Esophagus muscularis mucosa (tissue), 4 donors: ENCODE results near the gene ZBBX. TPM values are rescaled to one million over a fixed set of nuclear protein-coding genes. Genes with fewer than 3 reads are reported as not detected.

Experiments
- DNase-seq: peaks from one replicate; pipeline ENCODE4 v3.0.0-alpha.2; 2017; ENCODE audit errors: extremely low spot score
- H3K27ac ChIP-seq, 4 donors: fragments of 200-600 bp; sonication (generic); replicated peaks in 1 of 4; 1 replicate in 3 of 4; 2 replicates in 1 of 4; pipeline ENCODE4 v1.5.1; 2016 to 2019; ENCODE audit warnings: mild to moderate bottlenecking in 1 of 4
- H3K27me3 ChIP-seq, 4 donors: fragments of 200-600 bp; sonication (generic); one replicate each; pipeline versions ENCODE4 v1.5.1 to v1.6.0; 2016 to 2019
- H3K36me3 ChIP-seq, 4 donors: fragments of 200-600 bp; sonication (generic); one replicate each; pipeline ENCODE4 v1.5.1; 2016 to 2019
- H3K4me1 ChIP-seq, 4 donors: fragments of 200-600 bp; sonication (generic); one replicate each; pipeline ENCODE4 v1.5.1; 2016 to 2019
- H3K4me3 ChIP-seq, 4 donors: fragments of 200-600 bp; sonication (generic); 1 replicate in 2 of 4; 2 replicates in 2 of 4; pipeline ENCODE4 v1.5.1; 2016 to 2019; ENCODE audit warnings: mild to moderate bottlenecking in 4 of 4, moderate library complexity in 1 of 4
- H3K9me3 ChIP-seq, 4 donors: fragments of 200-600 bp; sonication (generic); 1 replicate in 3 of 4; 2 replicates in 1 of 4; pipeline ENCODE4 v1.5.1; 2016 to 2019
- CTCF ChIP-seq, 3 experiments: fragments of 200-600 bp in 2 of 3; fragments of 450-650 bp in 1 of 3; sonication (generic) in 2 of 3; IDR thresholded peaks; one replicate each; pipeline ENCODE4 v1.5.1; 2017 to 2019; ENCODE audit warnings: antibody characterized with exemption in 3 of 3, mild to moderate bottlenecking in 2 of 3, moderate library complexity in 1 of 3
- EP300 ChIP-seq: sonication (generic); formaldehyde crosslinking; IDR thresholded peaks from one replicate; pipeline ENCODE4 v1.6.1; 2017; ENCODE audit warnings: antibody characterized with exemption
- POLR2A ChIP-seq: fragments of 450-650 bp; IDR thresholded peaks from one replicate; pipeline ENCODE4 v1.6.1; 2017; ENCODE audit warnings: antibody characterized with exemption, moderate library complexity, mild to moderate bottlenecking, low read depth
- POLR2AphosphoS5 ChIP-seq, 2 donors: sonication (generic); formaldehyde crosslinking; IDR thresholded peaks; one replicate each; pipeline ENCODE4 v1.6.1; 2017; ENCODE audit warnings: antibody characterized with exemption in 2 of 2
- WGBS: methylation state at CpG from one replicate; pipeline ENCODE4 v1.1.5; 2018; 5-methylcytosine and 5-hydroxymethylcytosine counted together
- intact Hi-C: fragments of 100-400 bp; cut with DNase I; formaldehyde crosslinking; loops from one replicate; pipeline ENCODE4 v1.15.1; 2023
- total RNA-seq, 4 donors: library from RNA; depleted of rRNA; stranded (reverse); fragments of >200 nt; gene quantifications; one replicate each; pipeline versions ENCODE4 v1.1.0 to v1.2.1, GENCODE V29; 2016

Gene ZBBX
- total RNA-seq, 4 donors from 2014 or later: 0.17 TPM; not detected in 3

- Histone ChIP-seq H3K27ac (no peak overlapping the region), H3K4me3 (no peak overlapping the region), H3K36me3 (no peaks in the 10 kb centered on the region), H3K9me3 (no peaks in the 10 kb centered on the region), H3K4me1 (no peaks in the 10 kb centered on the region), H3K27me3 (no peaks in the 10 kb centered on the region)
- WGBS: 25% methylated on average over 2 of the region's 2 CpGs
- TF ChIP-seq CTCF (IDR thresholded peaks at IDR 0.05) (peak; percentile 50 to 64 (median 53)), POLR2A (no peak)
- intact Hi-C loops: no loop called here
- DNase-seq: no peak
Observed at GRCh38 chr3:167350245-167350862, 29.7 kb downstream of the ZBBX start.

- Histone ChIP-seq H3K36me3 (no peaks in the 10 kb centered on the region), H3K27ac (no peak overlapping the region), H3K4me1 (no peaks in the 10 kb centered on the region), H3K4me3 (no peak overlapping the region), H3K9me3 (no peaks in the 10 kb centered on the region), H3K27me3 (no peaks in the 10 kb centered on the region)
- intact Hi-C loops: no loop called here
- TF ChIP-seq CTCF (IDR thresholded peaks at IDR 0.05) (no peak), POLR2AphosphoS5 (IDR thresholded peaks at IDR 0.05) (no peak), POLR2A (no peak), EP300 (no peak)
- DNase-seq: no peak
- 90% methylated on average over 1 of the region's 1 CpG for WGBS
Observed at GRCh38 chr3:167346171-167346570, 33.9 kb downstream of the ZBBX start.

- Histone ChIP-seq H3K4me1 (no peaks in the 10 kb centered on the region), H3K36me3 (no peaks in the 10 kb centered on the region), H3K9me3 (no peaks in the 10 kb centered on the region), H3K27me3 (no peaks in the 10 kb centered on the region), H3K27ac (no peak overlapping the region), H3K4me3 (no peak overlapping the region)
- intact Hi-C loops: no loop called here
- DNase-seq: no peak
- TF ChIP-seq POLR2AphosphoS5 (IDR thresholded peaks at IDR 0.05): no peak
- TF ChIP-seq CTCF (IDR thresholded peaks at IDR 0.05): no peak
- no peak for TF ChIP-seq POLR2A
- WGBS: 76% methylated on average over 5 of the region's 5 CpGs
Observed at GRCh38 chr3:167330993-167331785, 48.9 kb downstream of the ZBBX start.

- Histone ChIP-seq H3K27ac (no peak overlapping the region), H3K4me1 (no peaks in the 10 kb centered on the region), H3K36me3 (no peaks in the 10 kb centered on the region), H3K4me3 (no peak overlapping the region), H3K27me3 (no peaks in the 10 kb centered on the region), H3K9me3 (no peaks in the 10 kb centered on the region)
- DNase-seq: no peak
- intact Hi-C loops: no loop called here
- WGBS: 75% methylated on average over 2 of the region's 2 CpGs
- TF ChIP-seq CTCF (IDR thresholded peaks at IDR 0.05) (no peak), POLR2AphosphoS5 (IDR thresholded peaks at IDR 0.05) (no peak), EP300 (no peak), POLR2A (no peak)
Observed at GRCh38 chr3:167323572-167323971, 56.5 kb downstream of the ZBBX start.
